Measurements from ENCODE around the gene KIAA0232. TPM values are rescaled to one million over a fixed set of nuclear protein-coding genes. Genes with fewer than 3 reads are reported as not detected.

KIAA0232 gene
- total and polyA plus RNA-seq, 2 experiments from 2014 or later: 20.6 to 21.7 TPM

DNA sequence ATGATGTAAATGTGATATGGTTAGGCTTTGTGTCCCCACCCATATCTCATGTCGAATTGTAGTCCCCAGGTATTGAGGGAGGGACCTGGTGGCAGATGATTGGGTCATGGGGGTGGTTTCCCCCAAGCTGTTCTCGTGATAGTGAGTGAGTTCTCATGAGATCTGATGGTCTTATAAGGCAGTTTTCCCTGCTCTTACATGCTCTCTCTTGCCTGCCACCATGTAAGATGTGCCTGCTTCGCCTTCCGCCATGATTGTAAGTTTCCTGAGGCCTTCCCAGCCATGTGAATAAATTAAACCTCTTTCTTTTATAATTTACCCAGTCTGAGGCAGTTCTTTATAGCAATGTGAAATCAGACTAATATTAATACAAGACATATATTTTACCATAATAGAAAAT is 42.6 kb upstream of the KIAA0232 start:
- WGBS, 2 experiments (ENCODE audit: low coverage in 1 of 2, low lambda C conversion rate in 2 of 2, missing lambda C conversion rate in 2 of 2): 58 to 63% methylated on average over 4 of the region's 4 CpGs

DNA sequence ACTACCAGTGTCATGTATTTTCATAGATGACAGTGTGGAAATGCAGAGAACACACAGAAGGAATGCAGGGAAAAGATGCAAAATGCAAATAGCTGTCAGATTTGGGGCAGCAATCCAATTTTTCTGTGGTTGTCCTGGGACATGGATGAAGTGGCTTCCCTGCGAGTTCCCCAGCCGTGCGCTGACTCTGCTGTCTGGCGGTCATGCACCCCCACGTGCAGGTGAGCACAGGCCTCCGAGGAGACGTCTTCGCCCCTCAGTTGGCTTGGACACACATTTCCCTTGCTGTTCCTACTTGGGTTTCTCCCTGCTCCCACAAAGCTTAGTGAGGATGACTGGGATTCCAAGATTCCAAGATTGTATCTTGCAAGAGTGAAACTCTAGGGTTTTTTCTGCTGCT is 42.2 kb upstream of the KIAA0232 start:
- Histone ChIP-seq H4K20me1 (ENCODE audit: insufficient read depth) (no peaks in the 10 kb centered on the region), H3F3A (ENCODE audit: insufficient read depth) (no peaks in the 10 kb centered on the region), H3K9me3 (ENCODE audit: low read depth) (no peaks in the 10 kb centered on the region), H3K27ac (no peak overlapping the region), H3K4me1 (ENCODE audit: insufficient read depth) (no peaks in the 10 kb centered on the region), H3K27me3 (replicated peaks; ENCODE audit: insufficient read depth) (no peaks in the 10 kb centered on the region), H3K79me2 (ENCODE audit: insufficient read depth) (no peaks in the 10 kb centered on the region), H3K9me2 (ENCODE audit: insufficient read depth) (no peaks in the 10 kb centered on the region), H2AFZ (no peak overlapping the region), H3K36me3 (ENCODE audit: low read depth) (no peaks in the 10 kb centered on the region), H3K4me2 (ENCODE audit: unreplicated experiment) (no peak overlapping the region), H3K4me3 (no peak overlapping the region), H3K9ac (no peak overlapping the region)
- TF ChIP-seq EZH2 (IDR thresholded peaks at IDR 0.05; ENCODE audit: insufficient read depth, poor library complexity, severe bottlenecking) (no peak), EZH2phosphoT487 (IDR thresholded peaks at IDR 0.05; ENCODE audit: insufficient read depth, low read depth) (no peak)
- in situ Hi-C loops (cut with MboI): no loop called here
- 85 to 87% methylated on average over 8 of the region's 8 CpGs for WGBS, 2 experiments (ENCODE audit: low coverage in 1 of 2, low lambda C conversion rate in 2 of 2, missing lambda C conversion rate in 2 of 2)
- no peak for DNase-seq

More for the DNA sequence above, 42.6 kb upstream of the KIAA0232 start:
- no peak for TF ChIP-seq EZH2 (IDR thresholded peaks at IDR 0.05; ENCODE audit: insufficient read depth, poor library complexity, severe bottlenecking)
- no peak for TF ChIP-seq EZH2phosphoT487 (IDR thresholded peaks at IDR 0.05; ENCODE audit: insufficient read depth, low read depth)
- Histone ChIP-seq H3K36me3 (ENCODE audit: low read depth) (no peaks in the 10 kb centered on the region), H3K4me3 (no peak overlapping the region), H3K4me2 (ENCODE audit: unreplicated experiment) (no peak overlapping the region), H4K20me1 (ENCODE audit: insufficient read depth) (no peaks in the 10 kb centered on the region), H3F3A (ENCODE audit: insufficient read depth) (no peaks in the 10 kb centered on the region), H3K9me2 (ENCODE audit: insufficient read depth) (no peaks in the 10 kb centered on the region), H3K79me2 (ENCODE audit: insufficient read depth) (no peaks in the 10 kb centered on the region), H3K9me3 (ENCODE audit: low read depth) (no peaks in the 10 kb centered on the region), H2AFZ (no peak overlapping the region), H3K9ac (no peak overlapping the region), H3K4me1 (ENCODE audit: insufficient read depth) (no peaks in the 10 kb centered on the region), H3K27me3 (replicated peaks; ENCODE audit: insufficient read depth) (no peaks in the 10 kb centered on the region), H3K27ac (no peak overlapping the region)
- DNase-seq: no peak
- in situ Hi-C loops (cut with MboI): no loop called here

DNA sequence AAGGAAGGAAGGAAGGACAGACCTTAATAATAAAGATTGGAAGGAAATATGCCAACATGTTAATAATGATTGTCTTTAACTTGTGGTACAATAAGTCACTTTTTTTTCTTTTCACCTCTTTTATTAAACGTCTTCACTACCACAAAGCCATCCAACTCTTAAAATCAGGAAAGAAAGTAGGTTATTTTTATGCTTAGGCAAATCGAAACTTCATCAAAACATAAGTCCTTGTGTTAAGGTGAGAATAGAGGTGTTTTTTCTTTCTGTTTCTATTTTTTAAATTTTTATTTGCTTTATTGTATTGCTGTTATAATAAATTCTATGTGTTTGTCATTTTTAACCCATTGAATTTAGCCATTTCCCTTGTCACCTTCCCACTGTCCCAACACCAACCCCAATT is 40.0 kb upstream of the KIAA0232 start:
- Histone ChIP-seq H3K4me2 (ENCODE audit: unreplicated experiment) (no peak overlapping the region), H3K27me3 (replicated peaks; ENCODE audit: insufficient read depth) (no peaks in the 10 kb centered on the region), H2AFZ (no peak overlapping the region), H3K4me1 (ENCODE audit: insufficient read depth) (0 out of 2 replicates have a peak, but pooled peaks cover 3% of the 10 kb centered on the region), H3K79me2 (ENCODE audit: insufficient read depth) (no peaks in the 10 kb centered on the region), H3K27ac (no peak overlapping the region), H3K9me2 (ENCODE audit: insufficient read depth) (no peaks in the 10 kb centered on the region), H3K9ac (no peak overlapping the region), H3K4me3 (no peak overlapping the region), H3F3A (ENCODE audit: insufficient read depth) (no peaks in the 10 kb centered on the region), H3K36me3 (ENCODE audit: low read depth) (no peaks in the 10 kb centered on the region), H3K9me3 (ENCODE audit: low read depth) (no peaks in the 10 kb centered on the region), H4K20me1 (ENCODE audit: insufficient read depth) (no peaks in the 10 kb centered on the region)
- in situ Hi-C loops (cut with MboI): no loop called here
- DNase-seq: no peak
- WGBS, 2 experiments (ENCODE audit: low coverage in 1 of 2, low lambda C conversion rate in 2 of 2, missing lambda C conversion rate in 2 of 2): 66 to 68% methylated on average over 2 of the region's 2 CpGs
- TF ChIP-seq EZH2phosphoT487 (IDR thresholded peaks at IDR 0.05; ENCODE audit: insufficient read depth, low read depth): no peak
- TF ChIP-seq EZH2 (IDR thresholded peaks at IDR 0.05; ENCODE audit: insufficient read depth, poor library complexity, severe bottlenecking): no peak

DNA sequence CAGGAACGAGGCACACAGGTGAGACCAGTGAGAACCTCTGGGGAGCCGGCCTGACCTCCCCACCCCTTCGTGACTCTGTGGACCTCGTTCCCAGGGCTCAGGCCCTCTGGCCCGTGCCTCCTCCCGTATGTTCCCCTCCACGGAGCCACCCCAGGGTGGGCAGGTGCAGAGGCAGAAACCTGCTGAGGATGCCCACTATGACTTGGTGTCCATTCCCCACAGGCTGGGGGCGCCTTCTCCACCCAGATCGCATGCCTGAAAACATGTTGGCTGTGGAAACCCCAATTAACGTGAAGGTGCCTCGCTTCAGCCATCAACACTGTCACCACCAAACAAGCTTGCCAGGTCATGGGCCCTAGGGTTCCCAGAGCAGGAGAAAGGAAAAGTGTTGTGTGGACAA is 39.5 kb upstream of the KIAA0232 start:
- Histone ChIP-seq H3K79me2 (ENCODE audit: insufficient read depth) (no peaks in the 10 kb centered on the region), H3K9me2 (ENCODE audit: insufficient read depth) (no peaks in the 10 kb centered on the region), H3K27me3 (replicated peaks; ENCODE audit: insufficient read depth) (no peaks in the 10 kb centered on the region), H3K4me3 (no peak overlapping the region), H3K9ac (no peak overlapping the region), H3K27ac (no peak overlapping the region), H3K4me1 (ENCODE audit: insufficient read depth) (0 out of 2 replicates have a peak, but pooled peaks cover 5% of the 10 kb centered on the region), H3F3A (ENCODE audit: insufficient read depth) (no peaks in the 10 kb centered on the region), H3K9me3 (ENCODE audit: low read depth) (no peaks in the 10 kb centered on the region), H2AFZ (no peak overlapping the region), H3K36me3 (ENCODE audit: low read depth) (no peaks in the 10 kb centered on the region), H4K20me1 (ENCODE audit: insufficient read depth) (no peaks in the 10 kb centered on the region), H3K4me2 (ENCODE audit: unreplicated experiment) (no peak overlapping the region)
- in situ Hi-C loops (cut with MboI): no loop called here
- no peak for DNase-seq
- TF ChIP-seq EZH2phosphoT487 (IDR thresholded peaks at IDR 0.05; ENCODE audit: insufficient read depth, low read depth) (no peak), EZH2 (IDR thresholded peaks at IDR 0.05; ENCODE audit: insufficient read depth, poor library complexity, severe bottlenecking) (no peak)
- WGBS, 2 experiments (ENCODE audit: low coverage in 1 of 2, low lambda C conversion rate in 2 of 2, missing lambda C conversion rate in 2 of 2): 74 to 76% methylated on average over 11 of the region's 11 CpGs

Data from GM23248 (cell line).